ENCODE results near the gene PDE1A.

DNA sequence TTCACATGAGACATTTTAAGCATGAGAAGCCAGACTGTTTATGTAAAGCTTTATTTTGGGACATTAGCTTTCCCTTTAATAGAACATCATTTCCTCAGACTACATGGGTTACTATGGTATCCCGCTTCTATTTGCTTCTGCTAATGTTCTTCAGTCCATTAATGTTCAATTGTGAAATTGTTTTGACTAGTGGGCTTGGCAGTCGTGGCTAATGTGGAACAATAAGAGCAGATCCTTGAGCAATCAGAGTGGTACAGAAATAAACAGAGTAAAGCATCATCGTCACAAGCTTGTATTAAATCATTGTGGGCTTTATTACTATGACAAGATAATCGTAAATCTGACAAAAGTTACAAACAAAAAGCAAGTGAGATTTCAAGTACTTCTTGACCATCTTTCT, 60.2 kb downstream of the PDE1A start:
- TF ChIP-seq, protein P1, sequence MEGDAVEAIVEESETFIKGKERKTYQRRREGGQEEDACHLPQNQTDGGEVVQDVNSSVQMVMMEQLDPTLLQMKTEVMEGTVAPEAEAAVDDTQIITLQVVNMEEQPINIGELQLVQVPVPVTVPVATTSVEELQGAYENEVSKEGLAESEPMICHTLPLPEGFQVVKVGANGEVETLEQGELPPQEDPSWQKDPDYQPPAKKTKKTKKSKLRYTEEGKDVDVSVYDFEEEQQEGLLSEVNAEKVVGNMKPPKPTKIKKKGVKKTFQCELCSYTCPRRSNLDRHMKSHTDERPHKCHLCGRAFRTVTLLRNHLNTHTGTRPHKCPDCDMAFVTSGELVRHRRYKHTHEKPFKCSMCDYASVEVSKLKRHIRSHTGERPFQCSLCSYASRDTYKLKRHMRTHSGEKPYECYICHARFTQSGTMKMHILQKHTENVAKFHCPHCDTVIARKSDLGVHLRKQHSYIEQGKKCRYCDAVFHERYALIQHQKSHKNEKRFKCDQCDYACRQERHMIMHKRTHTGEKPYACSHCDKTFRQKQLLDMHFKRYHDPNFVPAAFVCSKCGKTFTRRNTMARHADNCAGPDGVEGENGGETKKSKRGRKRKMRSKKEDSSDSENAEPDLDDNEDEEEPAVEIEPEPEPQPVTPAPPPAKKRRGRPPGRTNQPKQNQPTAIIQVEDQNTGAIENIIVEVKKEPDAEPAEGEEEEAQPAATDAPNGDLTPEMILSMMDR (conservative IDR thresholded peaks at IDR 0.05; ENCODE audit: low read depth, low read length): no peak
- no peak for TF ChIP-seq EZH2 (IDR thresholded peaks at IDR 0.05; ENCODE audit: borderline replicate concordance, low read depth, low read length, poor library complexity, severe bottlenecking)
